Transverse colon (tissue), 4 donors: Measurements from ENCODE around the gene NMS. TPM values are rescaled to one million over a fixed set of nuclear protein-coding genes. Genes with fewer than 3 reads are reported as not detected.

ENCODE experiments used
- DNase-seq: peaks from one replicate; pipeline ENCODE4 v3.0.0-alpha.2; 2019
- H3K27ac ChIP-seq, 4 donors: fragments of 200-600 bp; sonication (generic); 2 replicates each; pipeline ENCODE4 v1.5.1; 2016 to 2018; ENCODE audit warnings: inconsistent platforms in 4 of 4
- H3K27me3 ChIP-seq: fragments of 200-600 bp; sonication (generic); 2 replicates; pipeline ENCODE4 v1.5.1; 2017; ENCODE audit warnings: inconsistent platforms
- H3K36me3 ChIP-seq, 4 donors: fragments of 200-600 bp; sonication (generic); 2 replicates each; pipeline ENCODE4 v1.5.1; 2017 to 2019; ENCODE audit warnings: inconsistent platforms in 4 of 4
- H3K4me1 ChIP-seq, 4 donors: fragments of 200-600 bp; sonication (generic); 2 replicates each; pipeline ENCODE4 v1.5.1; 2017 to 2020; ENCODE audit warnings: inconsistent platforms in 4 of 4
- H3K4me3 ChIP-seq, 4 donors: fragments of 200-600 bp; sonication (generic); 1 replicate in 1 of 4; 2 replicates in 3 of 4; pipeline versions ENCODE4 v1.5.1 to v1.6.1; 2017 to 2019; ENCODE audit warnings: inconsistent platforms in 4 of 4
- H3K9me3 ChIP-seq, 2 donors: fragments of 200-600 bp; sonication (generic); 2 replicates each; pipeline ENCODE4 v1.5.1; 2017 to 2019; ENCODE audit warnings: inconsistent platforms in 2 of 2
- CTCF ChIP-seq, 5 experiments: fragments of 200-600 bp in 3 of 5; fragments of 450-650 bp in 2 of 5; sonication (generic) in 3 of 5; IDR thresholded peaks; 1 replicate in 2 of 5; 2 replicates in 3 of 5; pipeline ENCODE4 v1.5.1; 2016 to 2017; ENCODE audit warnings: antibody characterized with exemption in 5 of 5, inconsistent platforms in 3 of 5, mild to moderate bottlenecking in 2 of 5, moderate library complexity in 1 of 5
- EP300 ChIP-seq: sonication (generic); formaldehyde crosslinking; IDR thresholded peaks from one replicate; pipeline ENCODE4 v1.6.1; 2017; ENCODE audit warnings: antibody characterized with exemption, low read depth
- POLR2A ChIP-seq: fragments of 450-650 bp; IDR thresholded peaks from one replicate; pipeline ENCODE4 v1.6.1; 2016; ENCODE audit warnings: antibody characterized with exemption, mild to moderate bottlenecking, moderate library complexity
- POLR2AphosphoS5 ChIP-seq, 3 donors: sonication (generic); formaldehyde crosslinking; IDR thresholded peaks; one replicate each; pipeline ENCODE4 v1.6.1; 2016; ENCODE audit warnings: antibody characterized with exemption in 3 of 3
- WGBS, 2 donors: methylation state at CpG; one replicate each; pipeline ENCODE4 v1.1.5; 2018; ENCODE audit warnings: low coverage in 1 of 2; 5-methylcytosine and 5-hydroxymethylcytosine counted together
- in situ Hi-C, 4 donors: fragments of 200-750 bp; cut with MboI; loops; one replicate each; pipeline versions ENCODE4 v1.15.0 to v1.15.1; 2017; ENCODE audit warnings: low sequenced_read_pairs in 3 of 4, low pct_ligation_motif_present in 1 of 4, low pct_unique_long_range_greater_than_20kb in 1 of 4
- intact Hi-C: fragments of 100-400 bp; cut with DNase I; formaldehyde crosslinking; loops from one replicate; pipeline ENCODE4 v1.15.1; 2023; ENCODE audit warnings: low total_unique reads
- total RNA-seq, 4 donors: library from RNA; depleted of rRNA; stranded (reverse); fragments of >200 nt; gene quantifications; one replicate each; pipeline ENCODE4 v1.1.0, GENCODE V29; 2016

The NMS gene
- total RNA-seq, 4 donors from 2014 or later: not detected

- intact Hi-C loops: no loop called here
Measured at GRCh38 chr2:100470898-100471514, 724 bp downstream of the NMS start.

GRCh38 chr2:100476606-100477005, 6.3 kb downstream of the NMS start:
- Histone ChIP-seq H3K27ac (no peak overlapping the region), H3K9me3 (no peaks in the 10 kb centered on the region), H3K27me3 (no peaks in the 10 kb centered on the region), H3K4me3 (no peak overlapping the region), H3K36me3 (no peaks in the 10 kb centered on the region), H3K4me1 (no peaks in the 10 kb centered on the region)
- TF ChIP-seq EP300 (no peak), POLR2AphosphoS5 (IDR thresholded peaks at IDR 0.05) (no peak), POLR2A (no peak), CTCF (IDR thresholded peaks at IDR 0.05) (no peak)
- intact Hi-C loops: no loop called here
- in situ Hi-C loops: no loop called here
- 86 to 89% methylated on average over 8 of the region's 8 CpGs for WGBS, 2 donors
- DNase-seq: no peak

More at GRCh38 chr2:100470898-100471514, 724 bp downstream of the NMS start:
- WGBS, 2 donors: 35 to 43% methylated on average over 8 to 16 of the region's 16 CpGs
- no peak overlapping the region for H3K27ac ChIP-seq
- DNase-seq: no peak
- peaks cover 23% of the 10 kb centered on the region for H3K27me3 ChIP-seq
- no peaks in the 10 kb centered on the region for H3K9me3 ChIP-seq
- no peaks in the 10 kb centered on the region for H3K4me1 ChIP-seq
- H3K4me3 ChIP-seq: no peak overlapping the region
- no peak for TF ChIP-seq POLR2A
- no peak for TF ChIP-seq CTCF (IDR thresholded peaks at IDR 0.05)
- in situ Hi-C loops: no loop called here
- no peaks in the 10 kb centered on the region for H3K36me3 ChIP-seq

- 48% methylated on average over 4 of the region's 4 CpGs; no CpG with 5 or more reads in 1 of the 2 donors for WGBS, 2 donors
- no peak overlapping the region for H3K4me3 ChIP-seq
- H3K36me3 ChIP-seq: no peaks in the 10 kb centered on the region
- no peaks in the 10 kb centered on the region for H3K9me3 ChIP-seq
- in situ Hi-C loops: no loop called here
- no peaks in the 10 kb centered on the region for H3K27me3 ChIP-seq
- no peak overlapping the region for H3K27ac ChIP-seq
- intact Hi-C loops: no loop called here
- DNase-seq: no peak
- no peak for TF ChIP-seq EP300
- TF ChIP-seq POLR2AphosphoS5 (IDR thresholded peaks at IDR 0.05): no peak
- TF ChIP-seq CTCF (IDR thresholded peaks at IDR 0.05): no peak
- no peak for TF ChIP-seq POLR2A
- H3K4me1 ChIP-seq: no peaks in the 10 kb centered on the region
Measured at GRCh38 chr2:100482741-100483140, 12.5 kb downstream of the NMS start.

- no peak overlapping the region for H3K27ac ChIP-seq
- no peaks in the 10 kb centered on the region for H3K27me3 ChIP-seq
- in situ Hi-C loops (no loop called here), intact Hi-C loops (no loop called here)
- no peak overlapping the region for H3K4me3 ChIP-seq
- 58 to 64% methylated on average over 5 of the region's 5 CpGs for WGBS, 2 donors
- TF ChIP-seq POLR2A (no peak), EP300 (no peak), CTCF (IDR thresholded peaks at IDR 0.05) (no peak), POLR2AphosphoS5 (IDR thresholded peaks at IDR 0.05) (no peak)
- no peaks in the 10 kb centered on the region for H3K9me3 ChIP-seq
- DNase-seq: no peak
- H3K36me3 ChIP-seq: no peaks in the 10 kb centered on the region
- H3K4me1 ChIP-seq: no peaks in the 10 kb centered on the region
Measured at GRCh38 chr2:100483895-100484294, 13.6 kb downstream of the NMS start.
